Spleen (tissue), 11 donors: ENCODE data around the gene LRRC10B. TPM values are rescaled to one million over a fixed set of nuclear protein-coding genes. Genes with fewer than 3 reads are reported as not detected.
"Not testable (repeated sequence)": the region's sequence is repeated elsewhere in the genome, so short reads cannot be mapped to it uniquely, and the experiment has no call there.

Experiments used
- DNase-seq: peaks from one replicate; pipeline ENCODE4 v3.0.0-alpha.2; 2020
- H3K27ac ChIP-seq, 8 donors: fragments of 200-600 bp; sonication (generic) in 7 of 8; 1 replicate in 4 of 8; 2 replicates in 4 of 8; pipeline versions ENCODE4 v1.5.0 to v1.8.0; 2016 to 2021; ENCODE audit warnings: inconsistent platforms in 4 of 8, mild to moderate bottlenecking in 4 of 8, moderate library complexity in 1 of 8
- H3K27me3 ChIP-seq, 7 donors: fragments of 200-600 bp; sonication (generic) in 6 of 7; replicated peaks in 1 of 7; 1 replicate in 4 of 7; 2 replicates in 3 of 7; pipeline versions ENCODE4 v1.5.0 to v1.8.0; 2016 to 2021; ENCODE audit warnings: inconsistent platforms in 3 of 7, mild to moderate bottlenecking in 1 of 7
- H3K36me3 ChIP-seq, 6 donors: fragments of 200-600 bp; sonication (generic) in 5 of 6; 1 replicate in 4 of 6; 2 replicates in 2 of 6; pipeline versions ENCODE4 v1.5.0 to v1.8.0; 2016 to 2021; ENCODE audit warnings: inconsistent platforms in 2 of 6
- H3K4me1 ChIP-seq, 6 donors: fragments of 200-600 bp; sonication (generic) in 5 of 6; 1 replicate in 3 of 6; 2 replicates in 3 of 6; pipeline versions ENCODE4 v1.5.0 to v1.8.0; 2016 to 2021; ENCODE audit warnings: inconsistent platforms in 3 of 6
- H3K4me3 ChIP-seq, 8 donors: fragments of 200-600 bp; sonication (generic) in 7 of 8; 1 replicate in 4 of 8; 2 replicates in 4 of 8; pipeline versions ENCODE4 v1.5.0 to v1.8.0; 2016 to 2021; ENCODE audit warnings: inconsistent platforms in 4 of 8, mild to moderate bottlenecking in 4 of 8, moderate library complexity in 2 of 8
- H3K9me3 ChIP-seq, 8 donors: fragments of 200-600 bp; sonication (generic) in 7 of 8; 1 replicate in 4 of 8; 2 replicates in 4 of 8; pipeline versions ENCODE4 v1.5.0 to v1.8.0; 2016 to 2021; ENCODE audit warnings: inconsistent platforms in 4 of 8
- POLR2A ChIP-seq, 3 donors: fragments of 450-650 bp; IDR thresholded peaks; one replicate each; pipeline ENCODE4 v1.5.1; 2017; ENCODE audit warnings: antibody characterized with exemption in 3 of 3, mild to moderate bottlenecking in 1 of 3
- POLR2AphosphoS5 ChIP-seq, 3 donors: sonication (generic); formaldehyde crosslinking; IDR thresholded peaks; one replicate each; pipeline ENCODE4 v1.5.1; 2017; ENCODE audit warnings: antibody characterized with exemption in 3 of 3
- WGBS, 5 donors: extraction: QIAGEN DNeasy Blood & Tissue Kit in 3 of 5; methylation state at CpG; one replicate each; pipeline versions ENCODE4 v1.1.5 to v1.1.7; 2013 to 2018; 5-methylcytosine and 5-hydroxymethylcytosine counted together
- intact Hi-C: fragments of 100-400 bp; cut with DNase I; formaldehyde crosslinking; loops from one replicate; pipeline ENCODE4 v1.15.0; 2023; ENCODE audit warnings: low total_unique reads
- polyA plus RNA-seq, 3 donors: library from polyadenylated mRNA; stranded (reverse); fragments of 200-250 nt; gene quantifications; one replicate each; pipeline ENCODE4 v1.2.1, GENCODE V29; 2013
- total RNA-seq, 7 donors: library from RNA; depleted of rRNA in 3 of 7; stranded (reverse); fragments of >200 nt in 3 of 7; fragmentation: NEBNext Ultra II Directional in 4 of 7; extraction: Animal tissue kit (Norgen Biotek cat#: 25700) in 4 of 7; gene quantifications; one replicate each; pipeline versions ENCODE4 v1.1.0 to v1.2.1, GENCODE V29; 2016 to 2021
- TF ChIP-seq, protein P1 (sequence below), 11 experiments: fragments of 200-600 bp in 7 of 11; fragments of 450-650 bp in 4 of 11; sonication (generic) in 4 of 11; IDR thresholded peaks in 8 of 11; conservative IDR thresholded peaks in 3 of 11; 1 replicate in 7 of 11; 2 replicates in 4 of 11; pipeline versions ENCODE4 v1.4.0 to v1.8.0; 2016 to 2021; ENCODE audit warnings: antibody characterized with exemption in 11 of 11, inconsistent platforms in 4 of 11, mild to moderate bottlenecking in 1 of 11
- donor health status: healthy with polysubstance abuse.
- donor health status: DM: no; HTN: no; CAD: no; lungs with moderate emphysema.
- donor health status: DM: no; HTN: no; CAD: no.
- donor health status: Bipolar disorder and iron deficiency.
- donor health status: healthy.
- donor health status: DM: no; HTN: no; CAD: no.
- donor health status: DM: yes; HTN: yes; CAD: no.

Gene LRRC10B
- total and polyA plus RNA-seq, 10 donors = 0.27 to 0.82 (median 0.33) TPM; not detected in 4

DNA sequence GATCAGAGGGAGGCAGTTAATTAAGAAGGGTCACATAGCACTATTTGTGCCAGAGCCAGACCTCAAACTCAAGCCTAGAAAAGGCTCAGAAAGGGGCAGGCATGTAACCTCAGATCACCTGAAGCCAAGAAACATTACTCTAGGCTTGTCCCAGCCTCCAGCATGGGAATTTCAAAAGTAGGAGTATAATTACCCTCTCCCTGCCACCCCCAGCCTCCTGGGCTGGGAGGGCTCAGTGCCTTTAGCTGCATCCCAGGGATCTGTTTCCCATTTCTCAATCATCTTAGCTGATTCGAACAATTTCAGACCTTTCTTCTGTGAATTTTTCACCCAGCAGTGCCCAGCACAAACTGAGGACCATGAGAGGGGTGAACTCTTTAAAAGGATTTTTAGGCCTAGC, 33.1 kb upstream of the LRRC10B start:
- H3K27ac ChIP-seq = no peak overlapping the region
- H3K4me1 ChIP-seq = peaks cover 0 to 22% (median 9%) of the 10 kb centered on the region in 6 donors
- H3K4me3 ChIP-seq = no peak overlapping the region
- peaks cover 0 to 12% (median 0%) of the 10 kb centered on the region in 7 donors for H3K27me3 ChIP-seq
- no peaks in the 10 kb centered on the region for H3K9me3 ChIP-seq
- no peak for DNase-seq
- TF ChIP-seq POLR2AphosphoS5 (IDR thresholded peaks at IDR 0.05) (no peak), POLR2A (IDR thresholded peaks at IDR 0.05) (no peak)
- TF ChIP-seq, protein P1, sequence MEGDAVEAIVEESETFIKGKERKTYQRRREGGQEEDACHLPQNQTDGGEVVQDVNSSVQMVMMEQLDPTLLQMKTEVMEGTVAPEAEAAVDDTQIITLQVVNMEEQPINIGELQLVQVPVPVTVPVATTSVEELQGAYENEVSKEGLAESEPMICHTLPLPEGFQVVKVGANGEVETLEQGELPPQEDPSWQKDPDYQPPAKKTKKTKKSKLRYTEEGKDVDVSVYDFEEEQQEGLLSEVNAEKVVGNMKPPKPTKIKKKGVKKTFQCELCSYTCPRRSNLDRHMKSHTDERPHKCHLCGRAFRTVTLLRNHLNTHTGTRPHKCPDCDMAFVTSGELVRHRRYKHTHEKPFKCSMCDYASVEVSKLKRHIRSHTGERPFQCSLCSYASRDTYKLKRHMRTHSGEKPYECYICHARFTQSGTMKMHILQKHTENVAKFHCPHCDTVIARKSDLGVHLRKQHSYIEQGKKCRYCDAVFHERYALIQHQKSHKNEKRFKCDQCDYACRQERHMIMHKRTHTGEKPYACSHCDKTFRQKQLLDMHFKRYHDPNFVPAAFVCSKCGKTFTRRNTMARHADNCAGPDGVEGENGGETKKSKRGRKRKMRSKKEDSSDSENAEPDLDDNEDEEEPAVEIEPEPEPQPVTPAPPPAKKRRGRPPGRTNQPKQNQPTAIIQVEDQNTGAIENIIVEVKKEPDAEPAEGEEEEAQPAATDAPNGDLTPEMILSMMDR (IDR thresholded peaks at IDR 0.05 in 8 of 11, conservative IDR thresholded peaks at IDR 0.05 in 3 of 11) = no peak
- H3K36me3 ChIP-seq = peaks cover 0 to 29% (median 9%) of the 10 kb centered on the region in 6 donors
- 80 to 100% (median 97%) methylated on average over 1 of the region's 1 CpG for WGBS, 5 donors
- intact Hi-C loops = loop anchor here (5.0 to 10.0 kb wide), 2 partner anchors 42 to 159 kb away; no protein-coding TSS in a partner anchor

DNA sequence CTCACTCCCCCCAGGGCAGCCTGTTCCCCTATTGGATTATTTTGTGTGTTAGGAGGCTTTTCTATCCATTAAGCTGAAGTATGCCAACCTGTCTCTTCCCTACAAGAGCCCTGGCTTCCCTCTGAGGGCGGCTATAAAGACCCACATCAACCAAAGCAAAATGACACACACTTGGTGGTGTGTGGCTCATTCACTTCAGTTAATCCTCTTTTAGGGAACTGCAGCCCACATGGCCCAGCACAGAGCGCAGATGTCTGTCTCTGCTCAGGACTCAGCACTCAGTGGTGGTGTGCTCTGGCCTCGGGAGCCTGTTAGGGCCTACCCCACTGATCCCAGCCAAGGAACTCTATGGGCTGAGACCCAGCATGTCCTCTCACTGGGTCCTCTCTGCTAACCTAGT, 32.2 kb upstream of the LRRC10B start:
- WGBS, 5 donors = 89 to 100% (median 92%) methylated on average over 2 to 3 of the region's 3 CpGs
- intact Hi-C loops = loop anchor here (5.0 to 10.0 kb wide), 2 partner anchors 41 to 158 kb away; no protein-coding TSS in a partner anchor

DNA sequence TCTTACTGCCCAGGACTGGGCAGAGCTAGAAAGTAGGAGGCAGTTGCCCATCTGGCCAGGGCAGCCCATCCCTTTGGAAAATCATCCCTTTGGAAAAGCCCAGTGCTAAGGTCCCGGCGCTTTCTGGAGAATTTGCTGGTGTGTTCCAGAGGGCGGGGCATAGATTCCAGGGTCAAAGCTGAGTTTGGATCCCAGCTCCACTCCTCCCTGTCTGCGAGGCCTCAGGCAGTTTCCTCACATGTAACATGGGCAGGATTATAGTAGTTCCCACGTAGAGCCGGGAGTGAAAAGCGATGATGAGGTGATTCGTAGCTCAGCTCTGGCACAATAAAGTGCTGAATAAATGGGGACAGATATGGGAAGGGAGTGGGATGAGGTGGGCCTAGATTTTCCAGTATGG, 31.4 kb upstream of the LRRC10B start:
- WGBS, 5 donors = 59 to 77% (median 71%) methylated on average over 8 of the region's 8 CpGs
- Histone ChIP-seq H3K27ac (no peak overlapping the region), H3K9me3 (no peaks in the 10 kb centered on the region), H3K4me1 (peaks cover 0 to 28% (median 14%) of the 10 kb centered on the region in 6 donors), H3K4me3 (no peak overlapping the region), H3K36me3 (peaks cover 0 to 17% (median 2%) of the 10 kb centered on the region in 6 donors), H3K27me3 (peaks cover 0 to 18% (median 3%) of the 10 kb centered on the region in 7 donors)
- DNase-seq = no peak
- intact Hi-C loops = loop anchor here (5.0 to 10.0 kb wide), 2 partner anchors 40 to 158 kb away; no protein-coding TSS in a partner anchor
- no peak for TF ChIP-seq POLR2AphosphoS5 (IDR thresholded peaks at IDR 0.05)
- TF ChIP-seq, protein P1 (IDR thresholded peaks at IDR 0.05 in 8 of 11, conservative IDR thresholded peaks at IDR 0.05 in 3 of 11) = no peak
- no peak for TF ChIP-seq POLR2A (IDR thresholded peaks at IDR 0.05)

More for the DNA sequence above, 32.2 kb upstream of the LRRC10B start:
- peaks cover 0 to 12% (median 0%) of the 10 kb centered on the region in 7 donors for H3K27me3 ChIP-seq
- H3K27ac ChIP-seq = no peak overlapping the region
- peaks cover 0 to 22% (median 12%) of the 10 kb centered on the region in 6 donors for H3K4me1 ChIP-seq
- no peaks in the 10 kb centered on the region for H3K9me3 ChIP-seq
- peaks cover 0 to 20% (median 2%) of the 10 kb centered on the region in 6 donors for H3K36me3 ChIP-seq
- no peak for DNase-seq
- no peak overlapping the region for H3K4me3 ChIP-seq
- TF ChIP-seq POLR2AphosphoS5 (IDR thresholded peaks at IDR 0.05) (no peak), POLR2A (IDR thresholded peaks at IDR 0.05) (no peak)
- TF ChIP-seq, protein P1 (IDR thresholded peaks at IDR 0.05 in 8 of 11, conservative IDR thresholded peaks at IDR 0.05 in 3 of 11) = no peak

DNA sequence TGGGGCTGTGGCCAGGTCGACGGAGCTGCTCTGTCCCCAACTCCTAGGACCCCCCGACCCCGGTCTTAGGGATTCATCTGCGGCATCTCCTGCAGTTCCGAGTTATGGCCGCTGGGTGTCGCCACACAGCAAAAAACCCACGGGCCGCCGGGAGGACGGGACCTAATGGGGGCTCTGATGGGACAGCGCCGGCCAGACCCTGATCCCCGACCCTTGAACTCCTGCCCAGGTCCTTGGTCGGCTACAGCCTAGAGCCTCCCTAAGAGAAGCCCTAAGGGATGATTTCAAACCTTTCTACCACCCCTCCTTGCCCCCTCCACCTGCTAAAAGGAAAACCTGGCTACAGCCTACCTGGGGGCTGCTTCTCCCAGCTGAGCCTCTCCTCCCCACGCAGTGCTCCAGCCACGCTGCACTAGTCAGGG, 30.8 kb upstream of the LRRC10B start:
- no peak overlapping the region for H3K4me3 ChIP-seq
- 3 to 24% (median 4%) methylated on average over 2 to 18 of the region's 18 CpGs for WGBS, 5 donors
- no peaks in the 10 kb centered on the region for H3K9me3 ChIP-seq
- intact Hi-C loops = loop anchor here (5.0 to 10.0 kb wide), 2 partner anchors 40 to 157 kb away; no protein-coding TSS in a partner anchor
- H3K4me1 ChIP-seq = peaks cover 0 to 34% (median 15%) of the 10 kb centered on the region in 6 donors
- H3K27me3 ChIP-seq = peaks cover 0 to 24% (median 6%) of the 10 kb centered on the region in 7 donors
- DNase-seq = peak; percentile 88
- H3K27ac ChIP-seq = no peak overlapping the region
- H3K36me3 ChIP-seq = peaks cover 0 to 15% (median 2%) of the 10 kb centered on the region in 6 donors
- TF ChIP-seq, protein P1 (IDR thresholded peaks at IDR 0.05 in 8 of 11, conservative IDR thresholded peaks at IDR 0.05 in 3 of 11) = peak; percentile 65 to 96 (median 83)
- TF ChIP-seq POLR2A (IDR thresholded peaks at IDR 0.05) = no peak
- TF ChIP-seq POLR2AphosphoS5 (IDR thresholded peaks at IDR 0.05) = peak in 1 of 3 donors; percentile 27

DNA sequence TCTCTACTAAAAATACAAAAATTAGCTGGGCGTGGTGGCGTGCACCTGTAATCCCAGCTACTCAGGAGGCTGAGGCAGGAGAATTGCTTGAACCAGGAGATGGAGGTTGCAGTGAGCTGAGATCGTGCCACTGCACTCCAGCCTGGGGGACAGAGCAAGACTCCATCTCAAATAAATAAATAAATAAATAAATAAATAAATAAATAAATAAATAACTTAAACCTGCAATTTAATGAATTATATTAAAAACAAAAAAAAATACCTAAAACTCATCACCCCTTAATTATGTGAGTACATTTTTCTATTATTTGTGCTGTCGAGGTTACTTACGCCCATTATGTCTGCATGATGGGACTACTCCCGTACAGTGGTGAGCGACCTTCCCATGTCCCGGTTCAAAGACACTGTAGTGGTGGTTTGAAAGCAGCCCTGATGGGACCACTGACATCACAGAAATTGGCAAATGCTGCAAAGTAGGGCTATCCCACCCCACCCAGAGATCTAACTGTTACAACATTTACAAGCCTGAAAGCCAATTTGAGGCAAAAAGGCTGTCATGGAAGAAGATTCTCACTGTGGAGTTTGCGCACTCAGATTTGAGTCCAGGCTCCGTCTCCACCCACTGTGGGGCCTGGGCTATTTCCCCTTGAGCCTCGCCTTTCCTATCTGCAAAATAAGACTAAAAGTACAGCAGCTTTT, 29.0 kb upstream of the LRRC10B start:
- DNase-seq, H3K36me3 ChIP-seq, H3K4me3 ChIP-seq, H3K27ac ChIP-seq, H3K9me3 ChIP-seq: not testable (repeated sequence)
- H3K4me1 ChIP-seq = peaks cover 0 to 25% (median 13%) of the 10 kb centered on the region in 6 donors
- intact Hi-C loops = loop anchor here (5.0 to 10.0 kb wide), 2 partner anchors 38 to 155 kb away; no protein-coding TSS in a partner anchor
- H3K27me3 ChIP-seq = peaks cover 0 to 26% (median 6%) of the 10 kb centered on the region in 7 donors
- WGBS, 5 donors = 91 to 97% (median 93%) methylated on average over 11 of the region's 11 CpGs
